Stimulated activated CD4-positive, alpha-beta T cell treated with anti-CD3 and anti-CD28 coated beads, TNF-alpha, amount 100 ng/mL, for 1 hour (primary cell): ENCODE results near the gene STIM1.

Experiments
- DNase-seq, 3 donors: peaks; one replicate each; pipeline ENCODE4 v3.0.0-alpha.2; 2020; ENCODE audit warnings: low read depth in 3 of 3, low spot score in 1 of 3

The STIM1 gene

GRCh38 chr11:3946455-3947017 is 91.1 kb downstream of the STIM1 start:
- DNase-seq, result no peak

- DNase-seq, result peak in 2 of 3 donors; percentile 24 to 31
Observed at GRCh38 chr11:3947061-3947460, 91.6 kb downstream of the STIM1 start.

- DNase-seq, result no peak
Observed at GRCh38 chr11:3949125-3949524, 93.7 kb downstream of the STIM1 start.

GRCh38 chr11:3950996-3951660 is 95.7 kb downstream of the STIM1 start:
- DNase-seq, result no peak

GRCh38 chr11:3952715-3953114 is 97.3 kb downstream of the STIM1 start:
- no peak for DNase-seq

- DNase-seq, result no peak
Observed at GRCh38 chr11:3953327-3953726, 97.9 kb downstream of the STIM1 start.

- no peak for DNase-seq
Observed at GRCh38 chr11:3954448-3955298, 99.2 kb downstream of the STIM1 start.

GRCh38 chr11:3955299-3955665 is 99.8 kb downstream of the STIM1 start:
- no peak for DNase-seq

- no peak for DNase-seq
Observed at GRCh38 chr11:3956038-3956437, 100.6 kb downstream of the STIM1 start.

GRCh38 chr11:3956748-3957147 is 101.3 kb downstream of the STIM1 start:
- no peak for DNase-seq

GRCh38 chr11:3957437-3957836 is 102.0 kb downstream of the STIM1 start:
- no peak for DNase-seq

GRCh38 chr11:3958281-3958680 is 102.8 kb downstream of the STIM1 start:
- DNase-seq, result no peak

- DNase-seq, result no peak
Observed at GRCh38 chr11:3959015-3959902, 103.8 kb downstream of the STIM1 start.

- DNase-seq, result no peak
Observed at GRCh38 chr11:3959903-3960265, 104.4 kb downstream of the STIM1 start.

GRCh38 chr11:3962406-3962840 is 107.0 kb downstream of the STIM1 start:
- no peak for DNase-seq

- no peak for DNase-seq
Observed at GRCh38 chr11:3964056-3964455, 108.6 kb downstream of the STIM1 start.

GRCh38 chr11:3964935-3965604 is 109.6 kb downstream of the STIM1 start:
- no peak for DNase-seq

GRCh38 chr11:3967695-3968094 is 112.2 kb downstream of the STIM1 start:
- no peak for DNase-seq

GRCh38 chr11:3969200-3969599 is 113.7 kb downstream of the STIM1 start:
- no peak for DNase-seq

GRCh38 chr11:3969613-3970012 is 114.1 kb downstream of the STIM1 start:
- no peak for DNase-seq

GRCh38 chr11:3970108-3970507 is 114.6 kb downstream of the STIM1 start:
- no peak for DNase-seq
